ENCODE measurements around the gene UROC1. TPM values are rescaled to one million over a fixed set of nuclear protein-coding genes. Genes with fewer than 3 reads are reported as not detected.

Gene UROC1
- total RNA-seq, 1 experiment from 2014 or later: not detected

DNA sequence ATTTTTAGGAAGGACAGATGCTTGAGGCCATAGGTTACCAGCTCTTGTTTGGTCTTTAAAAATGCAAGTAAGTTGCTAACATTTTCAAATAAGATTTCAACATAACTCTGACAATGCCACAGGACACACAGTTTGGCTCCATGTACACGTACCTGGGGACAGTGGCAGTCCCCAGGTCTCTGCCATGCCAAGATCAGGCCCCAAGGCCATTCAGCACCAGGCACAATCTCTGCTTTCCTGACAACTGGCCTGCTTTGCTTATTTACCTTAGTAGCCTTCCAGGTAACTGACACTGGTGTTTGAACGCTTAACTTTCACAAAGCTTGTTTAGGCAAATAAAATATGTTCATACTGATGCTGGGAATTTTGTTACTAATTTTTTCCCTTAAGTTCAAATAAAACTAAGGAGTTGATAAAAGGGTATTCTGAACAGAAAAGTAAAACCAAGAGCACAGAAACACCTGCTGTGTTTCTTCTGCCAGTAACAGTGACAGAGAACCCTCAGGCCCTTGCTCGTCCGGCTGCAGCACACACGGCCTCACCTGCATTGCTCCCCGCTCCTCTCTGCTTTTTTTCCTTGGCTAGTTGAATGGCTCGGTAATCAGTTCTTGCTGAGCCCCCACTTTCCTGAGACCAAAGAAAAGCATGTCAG is 58.3 kb downstream of the UROC1 start:
- no peak overlapping the region for H3K4me3 ChIP-seq
- H3F3A ChIP-seq (ENCODE audit: insufficient read depth, low read depth): no peaks in the 10 kb centered on the region; the same call in 1 of the 2 replicates
- no peaks in the 10 kb centered on the region for H3K27me3 ChIP-seq (ENCODE audit: insufficient read depth, low read depth)
- ChIA-PET CTCF (interaction anchor here (0.6 kb wide), 1 partner anchor 502 kb away, joined by 4 read pairs; no protein-coding TSS in a partner anchor), POLR2A (ENCODE audit: unreplicated experiment) (no interaction called here)
- H2AFZ ChIP-seq: no peak overlapping the region
- H4K20me1 ChIP-seq (ENCODE audit: insufficient read depth): peaks cover 49% of the 10 kb centered on the region
- H3K36me3 ChIP-seq (ENCODE audit: low read depth): peaks cover 25% of the 10 kb centered on the region
- H3K27ac ChIP-seq: no peak overlapping the region
- intact Hi-C loops (cut with micrococcal nuclease; ENCODE audit: unreplicated experiment): no loop called here
- H3K4me1 ChIP-seq (replicated peaks; ENCODE audit: insufficient read depth): no peaks in the 10 kb centered on the region
- H3K9me2 ChIP-seq (ENCODE audit: insufficient read depth): no peaks in the 10 kb centered on the region
- H3K4me2 ChIP-seq: no peak overlapping the region
- no peaks in the 10 kb centered on the region for H3K9me3 ChIP-seq (ENCODE audit: insufficient read depth, low read depth)
- TF ChIP-seq EZH2 (IDR thresholded peaks at IDR 0.05; ENCODE audit: low read depth): no peak
- TF ChIP-seq, protein P1, sequence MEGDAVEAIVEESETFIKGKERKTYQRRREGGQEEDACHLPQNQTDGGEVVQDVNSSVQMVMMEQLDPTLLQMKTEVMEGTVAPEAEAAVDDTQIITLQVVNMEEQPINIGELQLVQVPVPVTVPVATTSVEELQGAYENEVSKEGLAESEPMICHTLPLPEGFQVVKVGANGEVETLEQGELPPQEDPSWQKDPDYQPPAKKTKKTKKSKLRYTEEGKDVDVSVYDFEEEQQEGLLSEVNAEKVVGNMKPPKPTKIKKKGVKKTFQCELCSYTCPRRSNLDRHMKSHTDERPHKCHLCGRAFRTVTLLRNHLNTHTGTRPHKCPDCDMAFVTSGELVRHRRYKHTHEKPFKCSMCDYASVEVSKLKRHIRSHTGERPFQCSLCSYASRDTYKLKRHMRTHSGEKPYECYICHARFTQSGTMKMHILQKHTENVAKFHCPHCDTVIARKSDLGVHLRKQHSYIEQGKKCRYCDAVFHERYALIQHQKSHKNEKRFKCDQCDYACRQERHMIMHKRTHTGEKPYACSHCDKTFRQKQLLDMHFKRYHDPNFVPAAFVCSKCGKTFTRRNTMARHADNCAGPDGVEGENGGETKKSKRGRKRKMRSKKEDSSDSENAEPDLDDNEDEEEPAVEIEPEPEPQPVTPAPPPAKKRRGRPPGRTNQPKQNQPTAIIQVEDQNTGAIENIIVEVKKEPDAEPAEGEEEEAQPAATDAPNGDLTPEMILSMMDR (conservative IDR thresholded peaks at IDR 0.05): no peak
- no TSS peak for BruUV-seq (replicated peaks)
- no peak for DNase-seq
- H3K79me2 ChIP-seq (ENCODE audit: low read depth): 0 out of 2 replicates have a peak, but pooled peaks cover 3% of the 10 kb centered on the region

DNA sequence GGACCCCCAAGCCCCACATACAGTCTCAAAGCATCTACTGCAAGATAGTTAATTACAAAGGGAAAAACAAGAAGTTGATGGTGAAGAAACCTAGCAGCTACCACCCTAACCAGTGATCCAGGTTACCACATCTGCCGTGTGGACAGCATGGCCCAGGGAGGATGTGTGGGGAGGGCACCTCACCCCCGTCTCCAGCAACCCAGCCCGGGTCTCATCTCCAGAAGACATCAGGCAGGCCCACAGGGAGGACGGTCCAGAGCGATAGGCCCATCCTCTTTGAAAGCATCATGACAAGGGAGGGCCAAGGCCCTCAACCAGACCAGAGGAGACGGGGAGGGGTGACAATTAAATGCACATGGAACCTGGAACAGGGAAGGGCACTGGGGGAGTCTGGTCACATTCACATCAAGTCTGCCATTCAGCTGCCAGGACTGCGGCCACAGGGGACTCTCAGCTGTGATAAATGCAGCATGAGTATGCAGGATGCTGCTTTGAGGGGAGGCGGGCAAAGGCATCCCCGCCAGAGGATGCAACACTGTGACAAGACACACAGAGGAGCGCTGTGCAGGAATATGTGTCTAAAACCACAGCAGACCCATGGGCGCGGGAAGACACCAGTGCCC is 60.7 kb downstream of the UROC1 start:
- Histone ChIP-seq H2AFZ (no peak overlapping the region), H3K79me2 (ENCODE audit: low read depth) (0 out of 2 replicates have a peak, but pooled peaks cover 3% of the 10 kb centered on the region), H3K36me3 (ENCODE audit: low read depth) (peaks cover 23% of the 10 kb centered on the region), H3K9me3 (ENCODE audit: insufficient read depth, low read depth) (no peaks in the 10 kb centered on the region), H3K9me2 (ENCODE audit: insufficient read depth) (no peaks in the 10 kb centered on the region), H3K27me3 (ENCODE audit: insufficient read depth, low read depth) (no peaks in the 10 kb centered on the region), H3K4me3 (no peak overlapping the region), H3F3A (ENCODE audit: insufficient read depth, low read depth) (no peaks in the 10 kb centered on the region; the same call in 1 of the 2 replicates), H3K4me2 (no peak overlapping the region), H3K4me1 (replicated peaks; ENCODE audit: insufficient read depth) (no peaks in the 10 kb centered on the region), H4K20me1 (ENCODE audit: insufficient read depth) (peaks cover 51% of the 10 kb centered on the region), H3K27ac (no peak overlapping the region)
- intact Hi-C loops (cut with micrococcal nuclease; ENCODE audit: unreplicated experiment): no loop called here
- no peak for DNase-seq
- ChIA-PET POLR2A (ENCODE audit: unreplicated experiment) (no interaction called here), CTCF (interaction anchor here (1.0 kb wide), 1 partner anchor 16 kb away, joined by 3 read pairs; no protein-coding TSS in a partner anchor)
- no peak for TF ChIP-seq EZH2 (IDR thresholded peaks at IDR 0.05; ENCODE audit: low read depth)
- TF ChIP-seq, protein P1 (conservative IDR thresholded peaks at IDR 0.05): no peak
- BruUV-seq (replicated peaks): no TSS peak

DNA sequence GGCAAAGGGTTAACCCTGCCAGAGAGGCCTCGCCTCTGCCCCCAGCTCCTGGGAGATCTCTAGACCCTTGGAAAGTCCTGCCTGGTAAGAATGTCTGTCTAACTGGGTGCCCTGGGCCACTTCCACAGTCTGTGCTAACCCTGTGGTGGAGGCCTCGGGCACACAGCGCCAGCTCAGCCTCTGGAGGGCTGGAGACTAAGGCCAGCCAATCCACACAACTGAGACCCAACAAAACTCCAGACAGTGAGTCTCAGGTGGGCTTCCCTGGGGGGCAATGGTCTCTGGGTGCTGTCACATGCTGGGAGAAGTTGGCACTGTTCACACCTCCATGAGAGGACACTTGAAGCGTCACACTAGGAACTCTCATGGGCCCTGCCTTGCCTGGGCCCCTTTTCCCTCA is 61.4 kb downstream of the UROC1 start:
- H3K4me1 ChIP-seq (replicated peaks; ENCODE audit: insufficient read depth): no peaks in the 10 kb centered on the region
- H4K20me1 ChIP-seq (ENCODE audit: insufficient read depth): peaks cover 49% of the 10 kb centered on the region
- no peaks in the 10 kb centered on the region for H3K27me3 ChIP-seq (ENCODE audit: insufficient read depth, low read depth)
- H3K79me2 ChIP-seq (ENCODE audit: low read depth): 0 out of 2 replicates have a peak, but pooled peaks cover 3% of the 10 kb centered on the region
- intact Hi-C loops (cut with micrococcal nuclease; ENCODE audit: unreplicated experiment): no loop called here
- H3F3A ChIP-seq (ENCODE audit: insufficient read depth, low read depth): no peaks in the 10 kb centered on the region; the same call in 1 of the 2 replicates
- no peak overlapping the region for H3K4me2 ChIP-seq
- H2AFZ ChIP-seq: no peak overlapping the region
- peaks cover 17% of the 10 kb centered on the region for H3K36me3 ChIP-seq (ENCODE audit: low read depth)
- DNase-seq: no peak
- POLR2A ChIA-PET (ENCODE audit: unreplicated experiment): no interaction called here
- no peaks in the 10 kb centered on the region for H3K9me3 ChIP-seq (ENCODE audit: insufficient read depth, low read depth)
- CTCF ChIA-PET: interaction anchor here (1.0 kb wide), 1 partner anchor 16 kb away, joined by 3 read pairs; no protein-coding TSS in a partner anchor
- H3K9me2 ChIP-seq (ENCODE audit: insufficient read depth): no peaks in the 10 kb centered on the region
- H3K4me3 ChIP-seq: no peak overlapping the region
- TF ChIP-seq, protein P1 (conservative IDR thresholded peaks at IDR 0.05): no peak
- TF ChIP-seq EZH2 (IDR thresholded peaks at IDR 0.05; ENCODE audit: low read depth): no peak
- no TSS peak for BruUV-seq (replicated peaks)
- no peak overlapping the region for H3K27ac ChIP-seq

Measured in PC-9 (cell line).